ENCODE results near the gene SIVA1. TPM values are rescaled to one million over a fixed set of nuclear protein-coding genes. Genes with fewer than 3 reads are reported as not detected.

Gene SIVA1
- total RNA-seq, 2 donors from 2014 or later: 137 to 238 TPM

DNA sequence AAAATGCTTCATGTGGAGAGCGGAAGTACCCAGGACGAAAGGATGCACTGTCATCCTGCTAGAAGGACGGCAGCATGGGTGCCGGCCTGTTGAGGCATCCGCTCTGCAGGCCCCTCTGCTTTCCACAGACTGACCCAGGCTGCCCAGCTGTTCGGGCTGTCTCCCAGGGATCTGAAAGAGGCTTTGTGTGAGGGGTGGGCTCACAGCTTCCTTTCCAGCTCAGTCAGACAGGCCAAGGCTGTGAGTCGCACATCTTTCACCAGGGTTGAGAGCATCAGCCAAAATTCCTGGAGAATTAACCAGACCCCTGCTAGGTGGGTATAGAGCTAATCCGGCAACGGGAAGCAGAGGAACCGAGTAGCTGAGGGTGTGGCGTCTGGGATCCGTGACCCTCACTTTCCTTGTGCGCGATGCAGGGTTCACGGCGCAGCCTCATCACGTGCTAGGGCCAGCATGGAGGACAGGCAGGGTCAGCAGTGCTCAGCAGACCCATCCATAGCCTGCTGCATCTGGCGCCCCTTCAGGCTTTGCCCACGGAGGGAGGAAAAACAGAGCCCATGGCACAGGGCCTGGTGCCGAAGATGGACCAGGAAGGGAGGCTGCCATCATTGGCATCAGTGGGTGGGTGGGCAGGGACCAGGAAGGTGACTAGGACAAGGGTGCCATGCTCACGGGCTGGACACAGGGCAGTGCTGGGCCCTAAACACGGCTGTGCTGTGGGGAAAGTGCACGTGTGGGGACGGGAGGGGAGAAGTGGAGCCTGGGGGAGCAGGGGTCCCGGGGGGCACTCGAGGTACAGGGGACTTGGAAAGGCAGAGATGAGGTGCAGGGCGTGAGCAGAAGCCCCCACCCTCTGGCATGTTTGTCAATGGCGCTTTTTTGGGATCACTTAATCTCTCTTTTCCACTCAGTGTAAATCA is 9.2 kb upstream of the SIVA1 start:
- Histone ChIP-seq H3K27ac (no peak overlapping the region), H3K27me3 (no peaks in the 10 kb centered on the region), H3K36me3 (peaks cover 49% of the 10 kb centered on the region), H3K4me1 (no peaks in the 10 kb centered on the region), H3K9me3 (no peaks in the 10 kb centered on the region), H3K4me3 (no peak overlapping the region)
- TF ChIP-seq, protein P1, sequence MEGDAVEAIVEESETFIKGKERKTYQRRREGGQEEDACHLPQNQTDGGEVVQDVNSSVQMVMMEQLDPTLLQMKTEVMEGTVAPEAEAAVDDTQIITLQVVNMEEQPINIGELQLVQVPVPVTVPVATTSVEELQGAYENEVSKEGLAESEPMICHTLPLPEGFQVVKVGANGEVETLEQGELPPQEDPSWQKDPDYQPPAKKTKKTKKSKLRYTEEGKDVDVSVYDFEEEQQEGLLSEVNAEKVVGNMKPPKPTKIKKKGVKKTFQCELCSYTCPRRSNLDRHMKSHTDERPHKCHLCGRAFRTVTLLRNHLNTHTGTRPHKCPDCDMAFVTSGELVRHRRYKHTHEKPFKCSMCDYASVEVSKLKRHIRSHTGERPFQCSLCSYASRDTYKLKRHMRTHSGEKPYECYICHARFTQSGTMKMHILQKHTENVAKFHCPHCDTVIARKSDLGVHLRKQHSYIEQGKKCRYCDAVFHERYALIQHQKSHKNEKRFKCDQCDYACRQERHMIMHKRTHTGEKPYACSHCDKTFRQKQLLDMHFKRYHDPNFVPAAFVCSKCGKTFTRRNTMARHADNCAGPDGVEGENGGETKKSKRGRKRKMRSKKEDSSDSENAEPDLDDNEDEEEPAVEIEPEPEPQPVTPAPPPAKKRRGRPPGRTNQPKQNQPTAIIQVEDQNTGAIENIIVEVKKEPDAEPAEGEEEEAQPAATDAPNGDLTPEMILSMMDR (IDR thresholded peaks at IDR 0.05): no peak
- DNase-seq (ENCODE audit: low spot score): no peak

DNA sequence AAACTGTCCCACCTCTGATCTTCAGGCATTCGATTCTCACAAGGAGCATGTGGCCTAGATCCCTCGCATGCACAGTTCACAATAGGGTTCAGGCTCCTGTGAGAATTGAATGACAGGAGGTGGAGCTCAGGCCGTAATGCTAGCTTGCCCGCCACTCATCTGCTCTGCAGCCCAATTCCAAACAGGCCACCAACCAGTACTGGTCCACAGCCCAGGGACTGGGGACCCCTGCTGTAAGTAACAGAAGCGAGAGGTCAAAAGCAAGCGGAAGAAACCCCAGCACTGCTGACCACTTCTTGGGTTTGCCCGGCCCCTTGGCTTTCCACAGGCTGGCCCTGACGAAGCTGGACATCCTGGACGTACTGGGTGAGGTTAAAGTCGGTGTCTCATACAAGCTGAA is 8.5 kb upstream of the SIVA1 start:
- H3K27ac ChIP-seq: no peak overlapping the region

DNA sequence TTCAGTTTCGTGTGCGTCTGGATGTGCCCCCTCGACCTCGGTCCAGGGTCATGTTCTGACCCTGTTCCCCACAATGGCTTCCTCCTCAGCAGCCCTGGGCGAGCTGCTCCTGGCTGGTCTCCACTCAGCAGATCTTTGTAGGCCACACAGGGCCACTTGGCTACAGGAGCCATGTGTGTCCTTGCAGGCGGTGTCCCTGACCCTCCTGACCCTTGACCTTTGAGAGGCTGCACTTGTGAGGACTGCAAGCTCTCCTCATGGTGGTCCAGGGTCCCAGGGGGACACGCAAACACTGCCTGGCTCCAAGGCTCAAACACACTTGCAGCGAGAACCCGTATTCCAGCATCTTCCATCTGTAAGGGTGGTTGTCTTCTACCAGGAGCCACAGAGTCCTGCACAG is 7.5 kb upstream of the SIVA1 start:
- no peak for DNase-seq (ENCODE audit: low spot score)
- H3K27ac ChIP-seq: no peak overlapping the region
- H3K9me3 ChIP-seq: no peaks in the 10 kb centered on the region
- TF ChIP-seq, protein P1 (IDR thresholded peaks at IDR 0.05): no peak
- H3K27me3 ChIP-seq: no peaks in the 10 kb centered on the region
- H3K36me3 ChIP-seq: peaks cover 34% of the 10 kb centered on the region
- no peaks in the 10 kb centered on the region for H3K4me1 ChIP-seq
- no peak overlapping the region for H3K4me3 ChIP-seq

More for the DNA sequence above, 8.5 kb upstream of the SIVA1 start:
- no peaks in the 10 kb centered on the region for H3K27me3 ChIP-seq
- no peaks in the 10 kb centered on the region for H3K9me3 ChIP-seq
- no peaks in the 10 kb centered on the region for H3K4me1 ChIP-seq
- no peak overlapping the region for H3K4me3 ChIP-seq
- TF ChIP-seq, protein P1 (IDR thresholded peaks at IDR 0.05): no peak
- H3K36me3 ChIP-seq: peaks cover 44% of the 10 kb centered on the region
- DNase-seq (ENCODE audit: low spot score): no peak

DNA sequence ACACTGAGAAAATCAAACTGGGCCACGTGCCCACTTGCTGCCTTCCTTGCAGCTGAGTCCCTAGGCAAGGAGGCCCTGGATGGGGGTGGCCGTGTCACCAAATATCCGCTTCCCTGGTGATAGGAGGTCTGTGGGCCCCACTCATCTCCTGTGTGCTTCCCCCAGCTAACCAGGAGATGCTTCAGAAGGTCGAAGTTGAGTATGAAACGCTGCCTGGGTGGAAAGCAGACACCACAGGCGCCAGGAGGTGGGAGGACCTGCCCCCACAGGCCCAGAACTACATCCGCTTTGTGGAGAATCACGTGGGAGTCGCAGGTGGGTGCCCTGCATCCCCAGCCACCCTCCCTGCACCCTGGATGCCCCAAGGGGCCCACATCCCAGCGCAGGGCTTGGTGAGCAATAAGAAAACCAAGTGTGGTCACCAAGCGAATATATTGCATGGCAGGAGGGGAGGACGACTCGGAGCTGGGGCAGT is 6.8 kb upstream of the SIVA1 start:
- DNase-seq (ENCODE audit: low spot score): no peak
- peaks cover 28% of the 10 kb centered on the region for H3K36me3 ChIP-seq
- no peak overlapping the region for H3K4me3 ChIP-seq
- H3K9me3 ChIP-seq: no peaks in the 10 kb centered on the region
- H3K4me1 ChIP-seq: no peaks in the 10 kb centered on the region
- TF ChIP-seq, protein P1 (IDR thresholded peaks at IDR 0.05): no peak
- H3K27me3 ChIP-seq: no peaks in the 10 kb centered on the region
- H3K27ac ChIP-seq: peak overlapping the region; percentile 46 to 48

DNA sequence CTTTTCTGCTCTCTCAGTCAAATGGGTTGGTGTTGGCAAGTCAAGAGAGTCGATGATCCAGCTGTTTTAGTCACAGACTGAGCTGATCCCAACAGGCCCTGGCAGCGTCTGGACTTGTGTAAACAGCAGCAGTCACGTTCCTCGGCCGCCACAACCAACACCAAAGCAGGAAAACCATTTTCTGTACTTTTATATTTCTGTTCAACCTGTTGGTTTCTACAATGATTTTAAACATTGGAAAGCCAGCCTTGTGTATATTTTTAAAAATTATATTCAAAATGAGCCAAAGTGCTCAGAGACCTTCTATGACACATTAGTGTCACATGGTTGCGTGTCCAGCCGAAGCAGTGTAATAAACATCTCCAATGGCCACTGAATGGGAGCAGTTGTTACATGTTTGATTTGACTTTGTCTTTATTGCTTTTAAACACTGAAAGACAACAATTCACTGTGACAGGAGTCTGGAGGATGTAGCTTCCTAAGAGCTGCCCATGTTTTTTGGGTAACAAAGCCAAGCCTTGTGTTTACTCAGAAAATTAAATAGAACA is 5.9 kb upstream of the SIVA1 start:
- H3K9me3 ChIP-seq: no peaks in the 10 kb centered on the region
- H3K4me3 ChIP-seq: no peak overlapping the region
- peaks cover 0 to 3% of the 10 kb centered on the region in 2 donors for H3K4me1 ChIP-seq
- peaks cover 28% of the 10 kb centered on the region for H3K36me3 ChIP-seq
- peak overlapping the region; percentile 46 to 48 for H3K27ac ChIP-seq
- no peak for DNase-seq (ENCODE audit: low spot score)
- TF ChIP-seq, protein P1 (IDR thresholded peaks at IDR 0.05): no peak
- H3K27me3 ChIP-seq: no peaks in the 10 kb centered on the region
